Right kidney (tissue), 1 donor: ENCODE measurements around the gene ZSCAN5C.
A peak's percentile ranks its signal among the peaks of the same experiment; 100 is the strongest.
"Not testable (repeated sequence)": the region's sequence is repeated elsewhere in the genome, so short reads cannot be mapped to it uniquely, and the experiment has no call there.

ENCODE experiments used
- DNase-seq: peaks from one replicate; pipeline ENCODE4 v3.0.0-alpha.2; 2016

Gene ZSCAN5C

DNA sequence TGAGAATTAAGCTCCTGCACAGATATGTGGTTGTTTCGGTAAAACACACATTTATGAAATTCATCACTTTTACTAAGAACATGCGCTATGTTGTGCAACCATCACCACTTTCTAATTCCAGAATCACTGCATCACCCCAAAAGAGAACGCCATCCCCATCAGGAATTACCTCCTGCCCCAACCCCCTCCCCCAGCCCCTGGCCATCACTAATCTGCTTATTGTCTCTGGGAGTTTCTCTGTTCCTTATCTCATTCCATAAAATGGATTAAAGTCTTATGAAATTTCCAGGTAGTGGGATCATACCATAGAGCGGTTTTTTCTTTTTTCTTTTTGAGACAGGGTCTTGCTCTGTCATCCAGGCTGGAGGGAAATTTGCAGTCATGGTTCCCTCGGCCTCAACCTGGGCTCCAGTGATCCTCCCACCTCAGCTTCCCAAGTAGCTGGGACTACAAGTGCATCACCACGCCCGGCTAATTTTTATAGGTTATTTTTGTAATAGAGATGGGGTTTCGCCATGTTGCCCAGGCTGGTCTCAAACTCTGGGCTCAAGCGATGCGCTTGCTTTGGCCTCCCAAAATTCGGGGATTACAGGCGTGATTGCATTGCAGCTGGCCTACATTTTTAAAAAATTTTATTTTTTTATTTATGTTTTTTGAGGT, 8.0 kb upstream of the ZSCAN5C start:
- no peak for DNase-seq

DNA sequence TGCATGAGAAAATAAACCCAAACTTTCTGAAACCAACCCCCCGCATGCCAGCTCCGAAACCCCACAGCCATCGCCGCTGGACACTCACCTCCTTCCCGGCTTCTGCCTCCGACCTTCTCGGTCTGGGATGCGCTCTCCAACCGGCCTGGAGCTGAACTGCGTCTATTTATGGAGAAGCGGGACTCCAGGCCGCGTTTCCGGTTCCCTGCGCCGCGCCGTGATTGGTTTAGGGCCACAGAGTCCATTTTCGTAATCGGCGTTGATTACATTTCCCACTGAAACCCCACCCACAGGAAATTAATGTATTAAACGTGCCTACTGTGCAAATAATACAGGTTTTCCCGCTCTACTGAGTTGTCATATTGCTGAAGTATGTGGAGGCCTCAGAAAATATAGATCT, 4.4 kb upstream of the ZSCAN5C start, which contains the start of gene ZSCAN5B:
TSS of gene ZSCAN5B (minus strand) at position 138 of the 400 bp plus-strand sequence. CDS start 4,731 bp downstream, outside the sequence.
- not testable (repeated sequence) for DNase-seq

DNA sequence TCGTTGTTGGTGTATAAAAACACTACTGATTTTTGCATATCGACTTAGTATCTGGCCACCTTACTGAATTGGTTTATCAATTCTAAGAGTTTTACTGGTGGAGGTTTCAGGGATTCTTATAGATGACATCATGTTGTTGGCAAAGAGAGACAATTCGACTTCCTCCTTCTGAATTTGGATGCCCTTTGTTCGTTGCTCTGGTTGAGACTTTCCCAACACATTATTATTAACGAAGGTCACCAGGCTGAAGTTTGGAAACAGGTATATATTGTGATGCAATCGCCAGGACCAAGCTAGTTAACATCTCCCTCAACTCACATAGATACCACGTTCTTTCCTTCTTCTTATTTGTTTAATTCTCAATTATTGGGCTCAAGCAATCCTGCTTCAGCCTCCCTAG, 2.4 kb upstream of the ZSCAN5C start:
- no peak for DNase-seq

DNA sequence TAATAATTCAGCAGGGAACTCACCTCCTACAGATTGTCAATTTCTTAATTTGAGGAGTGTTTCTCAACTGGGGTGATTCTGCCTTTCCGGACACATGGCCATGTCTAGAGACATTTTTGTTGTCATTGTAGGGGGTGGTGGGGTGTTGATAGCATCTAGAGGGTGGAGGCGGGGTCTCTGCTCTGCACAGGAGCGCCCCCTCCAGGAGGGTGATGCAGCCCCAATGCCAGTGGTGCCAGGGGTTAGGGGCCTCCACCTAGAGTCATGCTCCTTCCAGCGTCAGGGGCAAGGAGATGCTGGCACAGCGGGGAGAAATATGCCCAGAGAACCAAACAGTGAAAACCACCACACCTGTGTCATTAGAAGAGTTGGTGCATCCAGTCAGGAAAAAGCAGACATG, 5.5 kb downstream of the ZSCAN5C start:
- not testable (repeated sequence) for DNase-seq

DNA sequence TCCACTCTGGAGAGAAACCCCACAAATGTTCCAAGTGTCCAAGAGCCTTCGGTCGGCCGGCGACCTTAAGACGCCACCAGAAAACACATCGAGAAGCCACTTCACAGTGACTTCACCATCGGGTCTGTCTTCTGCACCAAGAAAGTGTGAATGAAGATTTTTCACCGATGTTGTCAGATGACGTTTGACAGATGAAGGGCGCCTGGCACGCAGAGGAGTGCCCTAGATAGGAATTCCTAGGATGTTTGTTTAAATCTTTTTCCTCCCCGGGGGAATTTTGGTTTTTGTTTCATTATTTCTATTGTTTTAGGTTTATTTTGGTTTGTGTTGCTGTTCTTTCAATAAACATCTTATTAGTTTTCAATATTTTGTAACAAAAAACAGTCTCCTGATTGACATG, 7.0 kb downstream of the ZSCAN5C start:
- DNase-seq, result no peak

DNA sequence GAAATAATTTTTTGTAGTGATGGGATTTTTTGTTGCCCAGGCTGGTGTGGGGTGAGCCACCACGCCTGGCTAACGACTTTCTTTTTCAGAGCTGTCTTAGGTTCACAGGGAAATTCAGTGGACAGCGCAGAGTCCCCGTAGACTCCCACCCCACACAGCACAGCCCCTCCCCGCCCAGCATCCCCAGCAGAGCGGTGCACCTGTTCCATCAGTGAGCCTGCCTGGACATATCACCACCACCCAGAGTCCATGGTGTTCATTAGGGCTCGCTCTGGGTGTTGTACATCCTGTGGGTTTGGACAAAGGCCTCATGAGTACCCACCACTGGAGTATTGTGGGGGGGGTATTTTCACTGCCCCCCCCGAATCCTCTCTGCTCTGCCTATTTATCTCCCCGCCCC, 8.0 kb downstream of the ZSCAN5C start:
- DNase-seq, result not testable (repeated sequence)

DNA sequence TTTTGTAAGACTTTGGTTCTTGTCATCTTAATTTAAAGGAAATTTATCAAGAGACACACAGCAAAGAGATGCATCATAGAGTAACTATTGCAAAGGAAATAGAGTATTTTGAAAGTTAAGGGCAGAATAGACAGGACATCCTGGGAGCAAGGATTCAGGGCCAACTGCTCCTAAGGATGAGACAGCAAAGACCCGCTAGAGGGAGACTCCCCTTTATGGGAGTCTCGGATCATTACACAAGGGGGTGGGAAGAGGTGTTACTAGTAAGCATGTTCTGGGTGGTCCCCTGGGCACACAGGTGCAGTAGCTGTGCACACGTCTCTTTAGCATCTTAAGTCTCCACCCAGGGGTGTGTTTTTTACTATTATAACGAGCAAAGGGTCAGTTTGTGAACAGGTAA, 9.6 kb downstream of the ZSCAN5C start:
- DNase-seq, result no peak

DNA sequence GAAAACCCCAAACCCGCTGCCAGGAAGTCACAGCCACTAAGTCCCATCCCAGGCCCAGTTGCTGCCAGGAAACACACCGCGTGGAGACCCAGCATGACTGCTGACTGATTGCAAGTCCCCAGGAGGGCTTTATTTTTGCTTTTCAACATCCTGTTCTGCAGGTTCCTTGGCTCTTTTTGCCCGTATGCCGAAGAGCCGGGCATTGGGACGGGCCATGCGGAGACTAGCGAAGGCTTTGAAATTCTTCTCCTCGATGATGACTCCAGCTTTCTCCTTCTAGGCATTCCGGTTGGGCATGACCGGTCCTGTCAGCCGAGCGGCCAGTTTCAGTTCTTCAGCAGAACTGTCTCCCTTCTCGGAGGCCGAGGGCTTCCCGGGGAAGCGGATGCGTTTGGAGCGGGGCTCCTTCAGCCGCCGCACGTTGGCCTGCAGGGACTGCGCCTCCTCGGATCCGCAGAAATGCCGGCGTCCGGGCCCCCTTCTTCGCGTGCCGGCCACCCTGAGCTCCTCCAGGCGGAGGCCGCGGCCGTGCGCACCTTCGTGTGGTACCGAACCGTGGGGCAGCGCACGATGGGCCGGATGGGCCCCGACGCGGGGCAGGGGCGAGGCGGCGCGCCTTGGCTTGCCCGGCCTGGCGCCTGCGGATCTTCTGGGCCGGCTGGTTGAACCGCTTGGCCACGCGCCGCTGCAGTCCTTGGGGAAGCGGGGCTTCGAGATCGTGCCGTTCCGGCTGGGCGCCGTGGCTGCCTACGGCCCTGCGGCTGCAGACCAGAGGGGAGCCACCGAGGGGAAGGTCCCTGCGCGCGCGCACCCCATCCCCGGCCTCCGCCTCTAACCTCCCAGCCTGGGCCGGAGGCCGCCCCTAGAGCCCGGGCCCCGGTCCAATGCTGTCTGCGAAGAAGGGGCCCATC, 15.2 kb downstream of the ZSCAN5C start:
- DNase-seq, result peak; percentile 70

DNA sequence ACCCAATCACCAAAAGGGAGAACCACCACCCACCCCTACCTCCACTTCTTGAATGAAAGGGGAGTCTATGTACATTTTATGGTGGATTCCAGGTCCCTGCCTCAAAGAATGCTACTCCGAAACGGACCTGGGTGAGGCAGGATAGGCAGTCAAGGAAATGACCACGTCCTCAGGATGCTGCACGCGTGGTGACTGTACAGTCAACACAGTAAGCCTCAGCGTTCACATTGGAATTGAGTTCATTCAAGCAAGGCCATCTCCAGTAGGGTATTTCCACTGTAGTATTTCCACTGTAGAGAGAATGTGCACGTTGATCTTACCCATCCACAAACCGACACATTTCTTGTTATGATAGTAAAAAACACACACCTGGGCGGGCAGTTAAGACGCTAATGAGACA, 16.9 kb downstream of the ZSCAN5C start:
- DNase-seq, result no peak

DNA sequence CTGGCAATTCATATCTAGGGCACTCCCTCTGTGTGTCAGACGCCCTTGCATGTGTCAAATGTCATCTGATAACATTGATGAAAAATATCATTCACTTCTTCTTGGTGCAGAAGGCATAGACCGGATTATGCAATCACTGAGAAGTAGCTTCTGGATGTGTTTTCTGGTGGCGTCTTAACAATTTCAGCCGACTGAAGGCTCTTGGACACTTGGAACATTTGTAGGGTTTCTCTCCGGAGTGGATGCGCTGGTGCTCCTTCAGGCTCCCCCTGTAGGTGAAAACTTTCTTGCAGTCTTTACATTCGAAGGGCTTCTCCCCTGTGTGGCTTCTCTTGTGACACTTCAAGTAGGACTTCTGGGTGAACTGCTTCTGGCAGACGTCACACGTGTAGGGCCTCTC, 19.4 kb downstream of the ZSCAN5C start:
- DNase-seq, result not testable (repeated sequence)

DNA sequence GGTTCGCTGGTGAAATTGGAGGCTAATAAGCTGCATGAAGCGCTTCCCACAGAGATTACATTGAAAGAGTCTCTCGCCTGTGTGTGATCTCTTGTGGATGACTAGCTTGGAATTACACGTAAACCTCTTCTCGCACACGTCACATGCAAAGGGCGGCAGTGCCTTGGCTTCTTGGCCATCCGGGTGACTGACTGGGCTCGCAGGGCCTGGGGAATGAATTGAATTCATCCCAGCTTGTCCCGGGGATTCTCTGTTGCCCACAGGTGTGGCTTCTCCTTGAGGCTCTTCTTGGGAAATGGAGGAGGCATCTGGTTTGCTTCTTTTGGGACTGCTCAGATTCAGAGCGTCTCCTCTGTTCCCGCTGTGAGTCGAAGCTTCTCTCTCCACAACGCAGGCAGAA, 19.8 kb downstream of the ZSCAN5C start:
- DNase-seq, result no peak

DNA sequence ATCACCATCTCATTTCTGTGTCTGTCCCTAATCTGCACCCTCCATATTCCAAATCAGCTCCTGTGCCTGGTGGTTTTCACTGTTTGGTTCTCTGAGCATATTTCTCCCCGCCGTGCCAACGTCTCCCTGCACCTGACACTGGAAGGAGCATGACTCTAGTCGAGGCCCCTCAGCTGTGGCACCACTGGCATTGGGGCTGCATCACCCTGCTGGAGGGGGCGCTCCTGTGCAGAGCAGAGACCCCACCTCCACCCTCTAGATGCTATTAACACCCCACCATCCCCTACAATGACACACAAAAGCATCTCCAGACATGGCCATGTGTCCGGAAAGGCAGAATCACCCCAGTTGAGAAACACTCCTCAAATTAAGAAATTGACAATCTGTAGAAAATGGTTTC, 20.8 kb downstream of the ZSCAN5C start:
- DNase-seq, result no peak

DNA sequence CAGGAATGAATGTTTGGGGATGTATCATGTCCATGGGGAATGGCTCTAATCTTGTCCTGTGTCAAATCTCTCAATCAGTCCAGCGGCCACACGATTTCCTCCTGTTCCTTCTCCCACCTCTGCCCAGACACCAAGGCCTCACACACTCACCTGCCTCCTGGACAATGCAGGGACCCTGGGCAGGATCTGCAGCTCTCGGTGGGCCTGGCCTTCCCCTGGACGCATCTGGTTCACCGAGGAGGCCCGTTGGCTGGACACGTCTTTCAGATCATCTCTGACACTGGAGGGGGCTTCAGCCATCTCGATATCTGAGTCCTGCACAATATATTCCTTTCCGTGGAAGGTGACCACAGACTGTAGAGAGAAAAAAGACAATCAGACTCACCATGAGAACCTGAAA, 21.4 kb downstream of the ZSCAN5C start:
- DNase-seq, result no peak

DNA sequence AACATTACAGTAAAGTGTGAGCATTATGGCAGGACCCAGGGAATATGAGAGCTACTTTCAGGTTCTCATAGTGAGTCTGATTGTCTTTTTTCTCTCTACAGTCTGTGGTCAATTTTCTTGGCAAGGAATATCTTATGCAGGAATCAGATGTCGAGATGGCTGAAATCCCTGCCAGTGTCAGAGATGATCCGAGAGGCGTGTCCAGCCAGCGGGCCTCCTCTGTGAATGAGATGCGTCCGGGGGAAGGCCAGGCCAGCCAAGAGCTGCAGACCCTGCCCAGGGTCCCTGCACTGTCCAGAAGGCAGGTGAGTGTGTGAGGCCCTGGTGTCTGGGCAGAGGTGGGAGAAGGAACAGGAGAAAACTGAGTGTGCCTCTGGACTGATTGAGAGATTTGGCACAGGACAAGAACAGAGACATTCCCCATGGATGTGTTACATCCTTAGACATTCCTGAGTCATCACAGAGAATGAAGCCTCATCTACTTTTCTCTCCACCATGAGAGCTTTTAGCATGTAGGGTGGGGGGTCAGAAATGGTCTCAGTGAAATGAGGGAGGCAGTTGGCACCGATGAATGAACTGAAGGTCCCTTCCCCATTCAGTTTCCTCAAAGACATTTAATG, 43.2 kb downstream of the ZSCAN5C start:
- DNase-seq, result no peak

DNA sequence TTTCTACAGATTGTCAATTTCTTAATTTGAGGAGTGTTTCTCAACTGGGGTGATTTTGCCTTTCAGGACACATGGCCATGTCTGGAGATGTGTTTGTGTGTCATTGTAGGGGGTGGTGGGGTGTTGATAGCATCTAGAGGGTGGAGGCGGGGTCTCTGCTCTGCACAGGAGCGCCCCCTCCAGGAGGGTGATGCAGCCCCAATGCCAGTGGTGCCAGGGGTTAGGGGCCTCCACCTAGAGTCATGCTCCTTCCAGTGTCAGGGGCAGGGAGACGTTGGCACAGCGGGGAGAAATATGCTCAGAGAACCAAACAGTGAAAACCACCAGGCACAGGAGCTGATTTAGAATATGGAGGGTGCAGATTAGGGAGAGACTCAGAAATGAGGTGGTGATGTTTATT, 43.7 kb downstream of the ZSCAN5C start:
- DNase-seq, result not testable (repeated sequence)

DNA sequence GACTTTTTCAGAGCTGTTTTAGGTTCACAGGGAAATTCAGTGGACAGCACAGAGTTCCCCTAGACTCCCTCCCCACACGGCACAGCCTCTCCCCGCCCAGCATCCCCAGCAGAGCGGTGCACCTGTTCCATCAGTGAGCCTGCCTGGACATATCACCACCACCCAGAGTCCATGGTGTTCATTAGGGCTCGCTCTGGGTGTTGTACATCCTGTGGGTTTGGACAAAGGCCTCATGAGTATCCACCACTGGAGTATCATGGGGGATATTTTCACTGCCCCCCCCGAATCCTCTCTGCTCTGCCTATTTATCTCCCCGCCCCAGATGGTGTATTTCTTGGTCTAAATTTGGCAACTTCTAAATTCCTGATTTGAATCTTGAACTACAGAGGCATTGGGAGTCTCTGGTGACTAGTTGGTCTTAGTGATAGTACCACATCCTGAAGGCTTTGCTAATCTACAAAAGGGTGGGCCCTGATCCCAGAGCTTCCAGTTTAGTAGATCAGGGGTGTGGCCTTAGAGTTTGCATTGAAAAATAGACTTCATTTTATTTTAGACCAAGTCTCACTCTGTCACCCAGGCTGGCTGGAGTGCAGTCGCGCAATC, 46.8 kb downstream of the ZSCAN5C start:
- DNase-seq, result not testable (repeated sequence)

DNA sequence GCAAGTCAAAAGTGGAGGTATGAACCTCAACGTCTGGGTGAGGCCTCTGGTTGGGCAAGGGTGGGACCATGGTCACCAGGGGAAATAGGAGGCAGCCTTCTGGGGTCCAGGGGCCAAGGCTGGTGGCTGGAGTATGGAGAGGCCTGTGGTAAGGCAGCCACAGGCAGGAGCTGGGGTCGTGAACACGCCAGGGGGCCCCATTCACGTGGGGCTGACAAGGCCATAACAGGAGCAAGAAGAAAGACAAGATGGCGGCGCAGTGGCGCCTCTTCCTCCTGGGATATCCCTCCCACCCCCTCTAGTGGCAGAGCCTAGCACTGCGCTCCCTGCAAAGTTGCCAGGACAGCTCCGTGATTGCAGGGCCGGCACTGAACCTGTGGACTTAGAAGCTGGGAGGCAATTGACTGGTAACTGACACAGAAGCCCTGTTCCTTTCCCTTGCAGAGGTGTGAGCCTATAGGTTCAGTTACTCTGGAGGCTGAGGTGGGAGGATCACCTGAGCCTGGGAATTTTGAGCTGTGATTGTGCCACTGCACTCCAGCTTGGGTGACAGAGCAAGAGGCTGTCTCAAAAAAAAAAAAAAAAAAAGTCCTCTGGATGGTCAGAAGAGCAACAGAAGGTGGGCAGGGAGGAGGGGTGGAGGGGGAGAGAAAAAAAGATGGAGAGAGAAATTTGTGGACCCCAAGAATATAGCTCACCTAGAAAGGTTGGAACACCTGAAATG, 50.8 kb downstream of the ZSCAN5C start:
- peak; percentile 58 for DNase-seq

DNA sequence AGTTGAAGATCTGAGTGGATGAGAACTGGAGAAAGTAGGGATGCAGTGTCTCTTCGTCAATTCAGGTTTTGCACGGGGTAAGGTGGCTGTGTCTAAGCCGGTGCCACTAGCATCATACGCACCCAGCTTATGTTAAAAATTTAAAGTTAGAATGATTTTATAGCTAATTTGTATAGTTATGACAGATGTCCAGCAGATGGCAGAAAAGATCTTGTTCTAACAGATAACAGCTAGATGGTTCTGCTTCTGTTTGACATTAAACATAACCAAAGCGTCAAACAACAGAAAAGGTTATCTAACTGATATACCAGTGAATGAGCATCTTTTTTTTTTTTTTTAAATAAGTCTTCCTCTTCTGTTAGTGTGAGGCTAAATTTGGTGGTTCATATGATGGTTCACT, 51.7 kb downstream of the ZSCAN5C start:
- DNase-seq, result no peak

DNA sequence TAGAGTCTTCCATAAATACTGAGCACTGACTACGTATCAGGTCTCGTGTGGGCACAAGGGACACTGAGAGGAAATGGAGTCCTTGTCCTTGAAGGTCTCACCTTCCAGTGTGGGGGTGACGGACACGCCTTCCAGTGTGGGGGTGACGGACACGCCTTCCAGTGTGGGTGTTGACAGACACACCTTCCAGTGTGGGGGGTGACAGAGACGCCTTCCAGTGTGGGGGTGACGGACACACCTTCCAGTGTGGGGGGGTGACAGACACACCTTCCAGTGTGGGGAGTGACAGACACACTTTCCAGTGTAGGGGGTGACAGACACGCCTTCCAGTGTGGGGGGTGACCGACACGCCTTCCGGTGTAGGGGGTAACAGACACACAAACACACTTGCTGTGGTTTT, 56.2 kb downstream of the ZSCAN5C start:
- no peak for DNase-seq
